Activated naive CD4-positive, alpha-beta T cell treated with anti-CD3 and anti-CD28 coated beads for 36 hours (primary cell): ENCODE measurements around the gene TRO. TPM values are rescaled to one million over a fixed set of nuclear protein-coding genes. Genes with fewer than 3 reads are reported as not detected.

ENCODE experiments used
- CTCF ChIA-PET: fragments of 350-600 bp; sonication (Branson Sonifier 250); formaldehyde crosslinking; loops from one replicate; lab custom pipeline; 2021; ENCODE audit warnings: antibody characterized with exemption; lab: Charles Lee
- DNase-seq: peaks from one replicate; pipeline ENCODE4 v3.0.0-alpha.2; 2020
- H3K27ac Mint-ChIP-seq: one replicate; pipeline ENCODE4 v1.8.0; 2021; ENCODE audit warnings: mild to moderate bottlenecking, mixed read lengths
- H3K27me3 Mint-ChIP-seq: one replicate; pipeline ENCODE4 v1.8.0; 2021; ENCODE audit warnings: low read depth, mixed read lengths
- H3K36me3 Mint-ChIP-seq: one replicate; pipeline ENCODE4 v1.8.0; 2021; ENCODE audit warnings: low read depth, mixed read lengths
- H3K4me1 Mint-ChIP-seq: one replicate; pipeline ENCODE4 v1.8.0; 2021; ENCODE audit warnings: low read depth, mixed read lengths
- H3K4me3 Mint-ChIP-seq: one replicate; pipeline ENCODE4 v1.8.0; 2021; ENCODE audit warnings: mild to moderate bottlenecking, moderate library complexity, mixed read lengths
- H3K9me3 Mint-ChIP-seq: one replicate; pipeline ENCODE4 v1.8.0; 2021; ENCODE audit warnings: mixed read lengths
- intact Hi-C: fragments of 100-400 bp; cut with micrococcal nuclease; formaldehyde crosslinking; loops from one replicate; pipeline ENCODE4 v1.15.1; 2023
- total RNA-seq, 2 experiments: library from RNA; stranded (reverse); gene quantifications; one replicate each; pipeline ENCODE4 v1.2.3, GENCODE V29; 2021

Gene TRO
- total RNA-seq, 2 experiments from 2014 or later = 2.7 to 4.0 TPM

DNA sequence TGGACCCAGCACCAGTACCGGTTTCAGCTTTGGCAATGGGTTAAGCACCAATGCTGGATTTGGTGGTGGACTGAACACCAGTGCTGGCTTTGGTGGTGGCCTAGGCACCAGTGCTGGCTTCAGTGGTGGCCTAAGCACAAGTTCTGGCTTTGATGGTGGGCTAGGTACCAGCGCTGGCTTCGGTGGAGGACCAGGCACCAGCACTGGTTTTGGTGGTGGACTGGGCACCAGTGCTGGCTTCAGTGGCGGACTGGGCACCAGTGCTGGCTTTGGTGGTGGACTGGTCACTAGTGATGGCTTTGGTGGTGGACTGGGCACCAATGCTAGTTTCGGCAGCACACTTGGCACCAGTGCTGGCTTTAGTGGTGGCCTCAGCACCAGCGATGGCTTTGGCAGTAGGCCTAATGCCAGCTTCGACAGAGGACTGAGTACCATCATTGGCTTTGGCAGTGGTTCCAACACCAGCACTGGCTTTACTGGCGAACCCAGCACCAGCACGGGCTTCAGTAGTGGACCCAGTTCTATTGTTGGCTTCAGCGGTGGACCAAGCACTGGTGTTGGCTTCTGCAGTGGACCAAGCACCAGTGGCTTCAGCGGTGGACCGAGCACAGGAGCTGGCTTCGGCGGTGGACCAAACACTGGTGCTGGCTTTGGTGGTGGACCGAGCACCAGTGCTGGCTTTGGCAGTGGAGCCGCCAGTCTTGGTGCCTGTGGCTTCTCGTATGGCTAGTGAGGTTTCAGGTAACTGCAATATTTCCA, 9.8 kb downstream of the TRO start:
- intact Hi-C loops = no loop called here
- Mint-ChIP-seq H3K4me1 (no peaks in the 10 kb centered on the region), H3K9me3 (no peaks in the 10 kb centered on the region), H3K4me3 (no peak overlapping the region), H3K27ac (no peak overlapping the region), H3K36me3 (no peaks in the 10 kb centered on the region), H3K27me3 (no peaks in the 10 kb centered on the region)
- DNase-seq = no peak
- CTCF ChIA-PET = no interaction called here

DNA sequence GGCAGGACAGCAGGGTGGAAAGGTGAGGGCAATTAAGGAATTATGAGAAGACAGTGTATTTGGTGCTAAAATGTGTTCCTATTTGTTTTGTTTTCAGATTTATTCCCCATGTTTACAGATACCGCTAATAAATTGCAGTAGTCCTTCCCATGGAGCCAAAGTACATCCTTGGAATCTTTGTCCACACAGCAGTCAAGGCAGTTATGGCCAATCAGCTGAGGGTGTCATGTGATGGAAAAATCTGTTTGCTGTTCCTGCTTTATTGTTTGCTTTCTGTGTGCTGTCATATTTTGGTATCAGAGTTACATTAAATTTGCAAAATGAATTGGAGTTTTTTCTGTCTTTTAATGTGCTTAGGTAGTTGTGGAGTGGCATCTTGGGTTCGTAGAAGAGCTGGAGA, 10.5 kb downstream of the TRO start:
- Mint-ChIP-seq H3K9me3 (no peaks in the 10 kb centered on the region), H3K4me3 (no peak overlapping the region), H3K4me1 (no peaks in the 10 kb centered on the region), H3K27ac (no peak overlapping the region), H3K36me3 (no peaks in the 10 kb centered on the region), H3K27me3 (no peaks in the 10 kb centered on the region)
- no peak for DNase-seq
- intact Hi-C loops = no loop called here
- CTCF ChIA-PET = no interaction called here

DNA sequence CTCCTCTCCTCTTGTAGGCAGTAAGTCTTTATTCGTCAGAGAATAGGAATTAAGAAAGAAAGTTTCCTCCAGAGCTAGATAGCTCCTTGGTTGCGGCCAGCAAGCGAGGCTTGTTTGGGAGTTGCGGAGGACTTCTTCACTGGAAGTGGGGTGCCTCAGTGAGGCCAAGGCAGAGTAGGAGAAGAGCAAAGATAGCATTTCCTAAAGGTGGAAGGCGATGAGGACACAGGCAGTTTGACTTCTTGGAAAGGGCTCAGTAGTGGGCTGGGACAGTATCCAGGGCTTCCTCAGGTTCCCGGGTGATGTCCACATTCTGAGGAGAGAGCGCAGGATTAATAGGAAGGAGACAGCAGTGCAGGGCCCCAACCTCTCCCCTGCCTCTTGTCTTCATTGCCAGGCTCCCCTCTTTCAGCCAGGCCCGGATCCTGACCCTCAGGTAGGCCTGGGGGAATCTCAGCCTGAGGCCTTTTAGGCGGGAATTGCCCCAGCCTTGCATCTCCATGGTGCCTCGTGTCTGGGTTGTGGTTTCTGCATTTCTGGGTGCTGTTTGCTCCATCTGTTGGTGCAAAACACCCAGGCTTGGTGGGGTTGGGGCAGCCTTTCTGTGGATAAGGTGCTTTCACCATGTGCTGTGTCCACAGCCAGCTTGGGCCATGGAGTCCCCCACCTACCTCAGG, 12.7 kb downstream of the TRO start:
- H3K9me3 Mint-ChIP-seq = no peaks in the 10 kb centered on the region
- H3K27me3 Mint-ChIP-seq = no peaks in the 10 kb centered on the region
- no peaks in the 10 kb centered on the region for H3K4me1 Mint-ChIP-seq
- H3K36me3 Mint-ChIP-seq = no peaks in the 10 kb centered on the region
- intact Hi-C loops = no loop called here
- DNase-seq = no peak
- no peak overlapping the region for H3K4me3 Mint-ChIP-seq
- H3K27ac Mint-ChIP-seq = no peak overlapping the region
- CTCF ChIA-PET = no interaction called here

DNA sequence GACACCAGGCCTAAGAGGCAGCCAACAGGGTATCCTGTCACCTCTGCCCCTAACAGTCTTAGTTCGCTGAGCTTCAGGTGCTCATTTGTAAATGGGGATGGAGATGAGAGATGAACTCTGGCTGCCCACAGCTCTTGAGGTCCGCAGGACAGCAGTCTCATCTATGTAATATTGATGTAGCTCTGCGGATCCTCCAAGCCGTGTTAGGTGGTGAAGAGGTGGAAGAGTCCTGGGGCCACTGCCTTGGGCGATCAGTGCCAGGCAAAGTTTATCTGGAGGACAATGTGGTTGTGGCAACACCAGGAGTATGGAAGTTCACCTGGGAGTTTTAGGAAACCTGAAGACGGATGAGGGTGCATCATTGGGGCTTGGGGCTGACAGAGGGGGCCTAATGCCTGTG, 13.4 kb downstream of the TRO start:
- no peak overlapping the region for H3K4me3 Mint-ChIP-seq
- no peak overlapping the region for H3K27ac Mint-ChIP-seq
- intact Hi-C loops = no loop called here
- no peaks in the 10 kb centered on the region for H3K36me3 Mint-ChIP-seq
- CTCF ChIA-PET = interaction anchor here (0.6 kb wide), 1 partner anchor 125 kb away, joined by 3 read pairs; no protein-coding TSS in a partner anchor
- H3K9me3 Mint-ChIP-seq = no peaks in the 10 kb centered on the region
- no peak for DNase-seq
- H3K27me3 Mint-ChIP-seq = no peaks in the 10 kb centered on the region
- no peaks in the 10 kb centered on the region for H3K4me1 Mint-ChIP-seq

DNA sequence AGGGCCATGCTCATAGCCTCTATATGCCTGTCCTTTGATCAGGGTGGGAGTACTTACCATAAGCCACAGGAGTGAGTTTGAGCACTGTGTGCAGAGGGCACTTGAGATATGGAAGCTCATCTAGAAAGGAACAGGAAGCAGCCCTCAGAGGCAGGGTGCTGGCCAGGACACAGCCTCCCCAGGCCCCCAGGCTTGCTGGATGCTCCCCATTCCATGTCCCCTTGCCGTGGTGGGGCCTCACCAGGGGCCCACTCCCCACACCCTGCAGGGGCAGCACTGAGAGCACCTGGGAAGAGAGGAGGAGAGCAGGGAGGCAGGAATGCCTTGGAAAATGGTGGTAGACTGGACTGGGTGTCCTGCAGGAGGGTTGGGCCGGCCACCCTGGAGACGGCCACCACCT, 14.3 kb downstream of the TRO start:
- Mint-ChIP-seq H3K4me3 (no peak overlapping the region), H3K9me3 (no peaks in the 10 kb centered on the region), H3K36me3 (no peaks in the 10 kb centered on the region), H3K4me1 (no peaks in the 10 kb centered on the region), H3K27me3 (no peaks in the 10 kb centered on the region), H3K27ac (no peak overlapping the region)
- no peak for DNase-seq
- CTCF ChIA-PET = no interaction called here
- intact Hi-C loops = no loop called here

DNA sequence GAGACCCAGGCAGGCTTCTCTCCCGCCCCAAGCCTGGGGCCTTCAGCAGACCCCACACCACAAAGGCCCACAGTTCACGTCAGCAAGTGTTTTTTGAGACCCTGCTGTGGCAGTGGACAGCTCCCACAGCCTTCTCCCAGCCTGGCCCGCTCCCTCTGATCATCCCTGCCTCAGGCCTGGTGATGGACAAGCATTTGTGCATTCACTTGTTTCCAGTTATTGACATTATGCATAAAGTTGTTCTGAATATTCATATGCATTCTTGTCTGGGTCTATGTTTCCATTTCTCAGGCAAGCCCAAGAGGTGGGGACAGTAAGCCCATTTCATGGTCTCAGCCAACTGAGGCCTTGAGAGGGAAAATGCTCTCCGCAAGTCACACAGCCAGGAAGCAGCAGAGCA, 14.7 kb downstream of the TRO start:
- H3K36me3 Mint-ChIP-seq = no peaks in the 10 kb centered on the region

DNA sequence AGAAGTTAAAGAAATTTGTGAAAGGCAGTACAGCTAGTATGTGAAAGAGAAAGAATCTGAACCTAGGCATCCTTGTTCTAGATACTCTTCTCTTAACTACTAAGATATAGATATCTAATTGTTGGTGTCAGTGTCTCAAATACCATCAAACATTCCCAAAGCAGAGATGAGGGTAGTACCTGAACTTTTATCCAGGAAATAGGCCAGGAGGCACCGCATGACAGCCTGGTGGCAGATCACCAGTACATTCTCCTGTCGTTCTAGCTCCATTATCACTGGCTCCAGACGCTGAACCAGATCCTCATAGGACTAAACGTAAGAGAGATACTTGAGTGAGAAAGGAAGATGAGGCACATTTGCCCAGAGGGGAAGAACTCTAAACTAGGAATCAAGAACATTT, 16.8 kb downstream of the TRO start:
- CTCF ChIA-PET = no interaction called here
- Mint-ChIP-seq H3K27me3 (no peaks in the 10 kb centered on the region), H3K9me3 (peaks cover 2% of the 10 kb centered on the region), H3K4me3 (no peak overlapping the region), H3K36me3 (peaks cover 1% of the 10 kb centered on the region), H3K27ac (no peak overlapping the region), H3K4me1 (no peaks in the 10 kb centered on the region)
- intact Hi-C loops = no loop called here
- DNase-seq = no peak

More for the DNA sequence above, 14.7 kb downstream of the TRO start:
- intact Hi-C loops = no loop called here
- H3K27me3 Mint-ChIP-seq = no peaks in the 10 kb centered on the region
- no peak overlapping the region for H3K4me3 Mint-ChIP-seq
- no peak for DNase-seq
- no peaks in the 10 kb centered on the region for H3K4me1 Mint-ChIP-seq
- no peaks in the 10 kb centered on the region for H3K9me3 Mint-ChIP-seq
- CTCF ChIA-PET = no interaction called here
- H3K27ac Mint-ChIP-seq = no peak overlapping the region

DNA sequence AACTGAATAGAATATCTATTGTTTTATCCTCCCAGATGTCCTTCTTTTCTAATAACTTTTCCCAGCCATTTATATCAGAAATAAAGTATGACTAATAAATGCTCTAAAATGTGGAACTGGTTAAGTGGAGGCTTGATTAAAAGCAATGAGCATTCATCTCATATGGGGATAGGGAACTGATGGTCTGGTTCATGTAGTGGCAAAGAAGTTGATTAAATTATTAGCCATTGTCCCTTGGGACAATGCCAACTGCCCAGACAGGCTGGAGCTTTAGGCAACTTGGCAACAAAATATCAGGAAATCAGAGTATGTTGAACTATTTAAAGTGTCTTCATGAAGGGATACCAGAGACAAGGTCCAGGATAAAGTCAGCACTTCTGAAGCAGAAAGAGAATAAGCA, 24.2 kb downstream of the TRO start:
- DNase-seq = no peak
- no peak overlapping the region for H3K27ac Mint-ChIP-seq
- H3K4me3 Mint-ChIP-seq = no peak overlapping the region
- CTCF ChIA-PET = no interaction called here
- intact Hi-C loops = no loop called here
- H3K9me3 Mint-ChIP-seq = peaks cover 2% of the 10 kb centered on the region
- no peaks in the 10 kb centered on the region for H3K27me3 Mint-ChIP-seq
- no peaks in the 10 kb centered on the region for H3K4me1 Mint-ChIP-seq
- H3K36me3 Mint-ChIP-seq = peaks cover 1% of the 10 kb centered on the region

DNA sequence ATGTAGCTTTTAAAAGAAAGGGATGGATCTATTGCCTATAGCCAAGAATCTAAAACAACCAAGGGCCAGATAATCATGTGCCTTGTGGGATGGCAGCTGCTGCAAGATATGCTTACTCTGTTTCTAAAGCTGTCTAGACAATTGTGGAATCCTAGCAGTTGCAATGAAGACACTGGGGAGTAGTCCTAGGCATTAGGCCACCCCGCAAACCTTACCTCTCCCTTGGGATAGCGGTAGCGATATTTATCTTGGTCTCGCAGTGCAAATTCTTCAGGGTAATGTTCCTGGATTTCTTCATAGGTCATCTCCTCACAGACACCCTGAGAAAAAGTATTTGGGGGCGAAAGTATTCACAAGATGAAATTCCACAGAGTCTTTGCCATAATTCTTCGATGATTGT, 24.6 kb downstream of the TRO start:
- intact Hi-C loops = no loop called here
- Mint-ChIP-seq H3K4me1 (no peaks in the 10 kb centered on the region), H3K27ac (no peak overlapping the region), H3K27me3 (no peaks in the 10 kb centered on the region), H3K4me3 (no peak overlapping the region), H3K36me3 (peaks cover 1% of the 10 kb centered on the region), H3K9me3 (peaks cover 2% of the 10 kb centered on the region)
- no peak for DNase-seq
- CTCF ChIA-PET = no interaction called here

DNA sequence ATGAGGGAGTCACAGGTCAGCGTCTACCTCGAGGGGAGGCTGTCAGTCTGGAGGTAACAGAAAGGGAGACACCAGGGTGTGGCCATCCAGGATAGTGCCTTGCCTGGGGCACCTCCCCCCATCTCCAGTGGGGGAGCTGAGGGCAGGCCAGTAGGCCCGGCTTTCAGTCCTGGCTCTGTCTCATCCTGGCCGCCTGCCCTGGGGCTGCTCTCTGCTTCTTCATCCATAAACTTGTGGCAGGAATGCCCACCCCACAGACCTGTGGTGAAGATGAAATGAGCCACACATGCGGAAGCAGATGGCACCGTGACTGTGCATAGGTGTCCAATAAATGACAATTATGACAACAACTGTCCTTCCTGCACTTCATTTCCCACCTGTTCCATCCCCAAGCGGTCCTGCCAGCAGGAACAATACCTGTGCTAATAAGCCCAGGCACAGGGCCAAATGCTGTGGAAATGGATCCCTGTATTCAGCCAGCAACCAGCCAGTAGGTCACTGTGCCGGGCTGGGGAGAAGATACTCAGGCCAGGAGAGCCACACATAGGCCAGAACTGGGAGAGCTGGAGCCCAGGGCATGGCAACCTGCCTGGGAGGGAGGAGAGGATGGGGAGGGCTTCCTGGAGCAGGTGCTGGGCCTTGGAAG, 30.2 kb downstream of the TRO start:
- Mint-ChIP-seq H3K9me3 (no peaks in the 10 kb centered on the region), H3K4me1 (no peaks in the 10 kb centered on the region), H3K27ac (no peak overlapping the region), H3K4me3 (no peak overlapping the region), H3K27me3 (no peaks in the 10 kb centered on the region), H3K36me3 (no peaks in the 10 kb centered on the region)
- intact Hi-C loops = no loop called here
- DNase-seq = no peak
- CTCF ChIA-PET = no interaction called here

DNA sequence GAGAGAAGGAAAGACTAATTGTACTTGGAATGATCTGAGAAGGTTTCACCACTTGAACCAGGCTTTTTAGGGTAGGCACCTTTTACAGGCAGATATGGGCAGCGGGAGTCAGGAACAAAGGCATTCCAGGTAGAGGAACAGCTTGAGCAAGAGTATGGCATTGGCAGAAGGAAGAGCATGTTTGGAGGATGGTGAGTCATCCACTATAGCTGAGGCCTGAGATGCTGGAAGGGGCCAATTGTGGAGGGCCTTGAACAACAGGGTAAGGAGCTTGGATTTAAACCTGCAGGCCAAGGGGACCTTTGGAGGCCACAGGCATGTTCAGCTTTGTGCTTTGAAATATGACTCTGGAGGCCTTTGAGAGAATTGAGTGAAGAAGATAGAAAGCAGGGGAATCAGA, 41.1 kb downstream of the TRO start:
- DNase-seq = no peak
- CTCF ChIA-PET = no interaction called here
- Mint-ChIP-seq H3K4me3 (no peak overlapping the region), H3K36me3 (no peaks in the 10 kb centered on the region), H3K4me1 (peaks cover 34% of the 10 kb centered on the region), H3K27me3 (no peaks in the 10 kb centered on the region), H3K27ac (no peak overlapping the region), H3K9me3 (no peaks in the 10 kb centered on the region)
- intact Hi-C loops = no loop called here

DNA sequence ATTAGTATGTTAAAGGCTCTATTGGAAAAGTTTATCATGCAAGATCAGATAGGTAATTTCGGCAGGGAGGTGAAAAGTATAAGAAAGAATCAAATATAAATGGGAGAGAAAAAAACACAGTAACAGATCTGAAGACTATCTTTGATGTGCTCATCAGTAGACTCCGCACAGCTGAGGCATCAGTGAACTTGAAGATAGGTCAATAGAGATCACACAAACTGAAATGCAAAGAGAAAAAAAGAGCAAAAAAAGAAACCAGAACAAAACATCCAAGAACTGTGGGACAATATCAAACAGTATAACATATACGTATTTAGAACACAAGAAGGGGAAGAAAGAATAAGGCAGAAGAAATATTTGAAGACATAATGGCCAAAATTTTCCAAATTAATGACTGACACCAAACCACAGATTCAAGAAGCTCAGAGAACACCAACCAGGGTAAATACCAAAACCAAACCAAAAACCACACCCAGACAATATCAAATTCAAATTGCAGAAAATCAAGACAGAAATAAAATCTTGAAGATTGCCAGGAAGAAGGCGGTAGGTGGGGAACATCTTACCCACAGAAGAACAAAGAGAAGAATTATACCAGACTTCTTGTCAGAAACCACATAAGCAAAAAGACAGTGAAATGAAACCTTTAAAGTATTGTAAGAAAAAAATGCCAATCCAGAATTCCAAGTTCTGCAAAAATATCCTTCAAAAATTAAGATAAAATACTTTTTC, 44.3 kb downstream of the TRO start:
- CTCF ChIA-PET = no interaction called here
- no peaks in the 10 kb centered on the region for H3K27me3 Mint-ChIP-seq
- peaks cover 4% of the 10 kb centered on the region for H3K9me3 Mint-ChIP-seq
- H3K4me3 Mint-ChIP-seq = no peak overlapping the region
- no peaks in the 10 kb centered on the region for H3K36me3 Mint-ChIP-seq
- no peak overlapping the region for H3K27ac Mint-ChIP-seq
- no peak for DNase-seq
- intact Hi-C loops = no loop called here
- H3K4me1 Mint-ChIP-seq = peaks cover 37% of the 10 kb centered on the region
